ENCODE results near the gene MYOC. TPM values are rescaled to one million over a fixed set of nuclear protein-coding genes. Genes with fewer than 3 reads are reported as not detected.

Gene MYOC
- total RNA-seq, 4 donors from 2014 or later = 12.9 to 43.4 (median 19.6) TPM

- intact Hi-C loops (cut with DNase I) = no loop called here
- Histone ChIP-seq H3K27me3 (no peaks in the 10 kb centered on the region), H3K9me3 (no peaks in the 10 kb centered on the region), H3K36me3 (peaks cover 8 to 14% of the 10 kb centered on the region in 2 donors), H3K4me1 (peaks cover 0 to 5% of the 10 kb centered on the region in 2 donors), H3K27ac (no peak overlapping the region), H3K4me3 (replicated peaks in 1 of 3) (no peak overlapping the region)
- TF ChIP-seq POLR2A (IDR thresholded peaks at IDR 0.05) = no peak
- no peak for TF ChIP-seq CTCF (IDR thresholded peaks at IDR 0.05)
- DNase-seq = no peak
- WGBS, 2 donors = 93 to 98% methylated on average over 1 of the region's 1 CpG
Measured at GRCh38 chr1:171596119-171596518, 56.4 kb downstream of the MYOC start.

- Histone ChIP-seq H3K4me1 (peaks cover 0 to 5% of the 10 kb centered on the region in 2 donors), H3K27ac (no peak overlapping the region), H3K27me3 (no peaks in the 10 kb centered on the region), H3K9me3 (no peaks in the 10 kb centered on the region), H3K36me3 (peaks cover 8 to 14% of the 10 kb centered on the region in 2 donors), H3K4me3 (replicated peaks in 1 of 3) (no peak overlapping the region)
- no peak for DNase-seq
- TF ChIP-seq CTCF (IDR thresholded peaks at IDR 0.05) (no peak), POLR2A (IDR thresholded peaks at IDR 0.05) (no peak)
- intact Hi-C loops (cut with DNase I) = no loop called here
- WGBS, 2 donors = 97 to 100% methylated on average over 1 of the region's 1 CpG
Measured at GRCh38 chr1:171595324-171595723, 57.2 kb downstream of the MYOC start.

GRCh38 chr1:171590022-171590421, 62.5 kb downstream of the MYOC start:
- no peak for DNase-seq
- no peaks in the 10 kb centered on the region for H3K4me1 ChIP-seq
- WGBS, 2 donors = 81 to 91% methylated on average over 1 of the region's 1 CpG
- no peaks in the 10 kb centered on the region for H3K27me3 ChIP-seq
- H3K36me3 ChIP-seq = peaks cover 43 to 45% of the 10 kb centered on the region in 2 donors
- no peak overlapping the region for H3K27ac ChIP-seq
- H3K9me3 ChIP-seq = no peaks in the 10 kb centered on the region
- intact Hi-C loops (cut with DNase I) = no loop called here
- TF ChIP-seq CTCF (IDR thresholded peaks at IDR 0.05) (no peak), POLR2A (IDR thresholded peaks at IDR 0.05) (no peak)
- H3K4me3 ChIP-seq (replicated peaks in 1 of 3) = no peak overlapping the region

GRCh38 chr1:171588230-171588629, 64.3 kb downstream of the MYOC start:
- WGBS, 2 donors = 92 to 95% methylated on average over 2 of the region's 2 CpGs
- Histone ChIP-seq H3K9me3 (no peaks in the 10 kb centered on the region), H3K4me3 (replicated peaks in 1 of 3) (no peak overlapping the region), H3K4me1 (no peaks in the 10 kb centered on the region), H3K27me3 (no peaks in the 10 kb centered on the region), H3K36me3 (peaks cover 54 to 57% of the 10 kb centered on the region in 2 donors), H3K27ac (no peak overlapping the region)
- DNase-seq = no peak
- intact Hi-C loops (cut with DNase I) = no loop called here
- TF ChIP-seq CTCF (IDR thresholded peaks at IDR 0.05) (no peak), POLR2A (IDR thresholded peaks at IDR 0.05) (no peak)

GRCh38 chr1:171585715-171586114, 66.8 kb downstream of the MYOC start:
- intact Hi-C loops (cut with DNase I) = no loop called here
- Histone ChIP-seq H3K4me1 (no peaks in the 10 kb centered on the region), H3K27ac (no peak overlapping the region), H3K36me3 (peaks cover 50 to 51% of the 10 kb centered on the region in 2 donors), H3K27me3 (no peaks in the 10 kb centered on the region), H3K9me3 (no peaks in the 10 kb centered on the region), H3K4me3 (replicated peaks in 1 of 3) (no peak overlapping the region)
- DNase-seq = no peak
- no peak for TF ChIP-seq POLR2A (IDR thresholded peaks at IDR 0.05)
- no peak for TF ChIP-seq CTCF (IDR thresholded peaks at IDR 0.05)
- 94 to 96% methylated on average over 9 of the region's 9 CpGs for WGBS, 2 donors

Other genes with a start within 250 kb of the MYOC start
- 100 to 1,000 TPM in 1 of 4 donors, 10 to 100 TPM in 3; 70.0 to 278 (median 81.4) TPM for gene PRRC2C, start 167.2 kb downstream of the MYOC start, total RNA-seq
- gene MYOCOS, start 30.4 kb downstream of the MYOC start, total RNA-seq = 1 to 10 TPM in 1 of 4 donors, not detected in 3; 1.2 TPM
- 10 to 100 TPM; 16.3 to 23.2 (median 17.8) TPM for gene VAMP4, start 89.4 kb upstream of the MYOC start, total RNA-seq
- 10 to 100 TPM; 19.9 to 23.8 (median 22.7) TPM for gene METTL13, start 129.0 kb upstream of the MYOC start, total RNA-seq
- 10 to 100 TPM in 2 of 4 donors, 1 to 10 TPM in 2; 9.0 to 13.6 (median 10.8) TPM for gene DNM3, start 188.8 kb upstream of the MYOC start, total RNA-seq

Measured in thyroid gland (tissue), 4 donors.